Esophagus squamous epithelium (tissue), 5 donors: ENCODE data around the gene TSPAN5. TPM values are rescaled to one million over a fixed set of nuclear protein-coding genes. Genes with fewer than 3 reads are reported as not detected.

Source experiments
- DNase-seq: peaks from one replicate; lab custom pipeline; 2025; lab: John Stamatoyannopoulos, UW
- H3K27ac ChIP-seq, 4 donors: fragments of 200-600 bp; sonication (generic); one replicate each; pipeline ENCODE4 v1.5.1; 2016 to 2019; ENCODE audit warnings: mild to moderate bottlenecking in 1 of 4
- H3K27me3 ChIP-seq, 4 donors: fragments of 200-600 bp; sonication (generic); 1 replicate in 3 of 4; 2 replicates in 1 of 4; pipeline versions ENCODE4 v1.5.1 to v1.6.0; 2017 to 2021; ENCODE audit warnings: antibody characterized with exemption in 1 of 4
- H3K36me3 ChIP-seq, 3 donors: fragments of 200-600 bp; sonication (generic); one replicate each; pipeline ENCODE4 v1.5.1; 2016 to 2019
- H3K4me1 ChIP-seq, 3 donors: fragments of 200-600 bp; sonication (generic); one replicate each; pipeline ENCODE4 v1.5.1; 2017 to 2019
- H3K4me3 ChIP-seq, 4 donors: fragments of 200-600 bp; sonication (generic); 1 replicate in 3 of 4; 2 replicates in 1 of 4; pipeline ENCODE4 v1.5.1; 2016 to 2019; ENCODE audit warnings: mild to moderate bottlenecking in 2 of 4, moderate library complexity in 1 of 4
- H3K9me3 ChIP-seq, 3 donors: fragments of 200-600 bp; sonication (generic); one replicate each; pipeline ENCODE4 v1.5.1; 2016 to 2019
- POLR2A ChIP-seq, 4 donors: fragments of 450-650 bp; IDR thresholded peaks; one replicate each; pipeline ENCODE4 v1.6.1; 2017; ENCODE audit warnings: antibody characterized with exemption in 4 of 4, mild to moderate bottlenecking in 4 of 4, moderate library complexity in 3 of 4
- WGBS, 2 donors: methylation state at CpG; one replicate each; pipeline ENCODE4 v1.1.5; 2018; 5-methylcytosine and 5-hydroxymethylcytosine counted together
- intact Hi-C: fragments of 100-400 bp; cut with DNase I; formaldehyde crosslinking; loops from one replicate; pipeline ENCODE4 v1.15.0; 2022
- total RNA-seq, 4 donors: library from RNA; depleted of rRNA; stranded (reverse); fragments of >200 nt; gene quantifications; one replicate each; pipeline ENCODE4 v1.1.0, GENCODE V29; 2016
- TF ChIP-seq, protein P1 (sequence below), 6 experiments: fragments of 450-650 bp in 4 of 6; fragments of 200-600 bp in 2 of 6; sonication (generic) in 2 of 6; IDR thresholded peaks; one replicate each; pipeline ENCODE4 v1.5.1; 2016 to 2019; ENCODE audit warnings: antibody characterized with exemption in 6 of 6, mild to moderate bottlenecking in 4 of 6, moderate library complexity in 4 of 6
- donor health status: DM: yes; HTN: yes; CAD: no.

TSPAN5 gene
- total RNA-seq, 4 donors from 2014 or later: 10.9 to 19.0 (median 13.9) TPM

DNA sequence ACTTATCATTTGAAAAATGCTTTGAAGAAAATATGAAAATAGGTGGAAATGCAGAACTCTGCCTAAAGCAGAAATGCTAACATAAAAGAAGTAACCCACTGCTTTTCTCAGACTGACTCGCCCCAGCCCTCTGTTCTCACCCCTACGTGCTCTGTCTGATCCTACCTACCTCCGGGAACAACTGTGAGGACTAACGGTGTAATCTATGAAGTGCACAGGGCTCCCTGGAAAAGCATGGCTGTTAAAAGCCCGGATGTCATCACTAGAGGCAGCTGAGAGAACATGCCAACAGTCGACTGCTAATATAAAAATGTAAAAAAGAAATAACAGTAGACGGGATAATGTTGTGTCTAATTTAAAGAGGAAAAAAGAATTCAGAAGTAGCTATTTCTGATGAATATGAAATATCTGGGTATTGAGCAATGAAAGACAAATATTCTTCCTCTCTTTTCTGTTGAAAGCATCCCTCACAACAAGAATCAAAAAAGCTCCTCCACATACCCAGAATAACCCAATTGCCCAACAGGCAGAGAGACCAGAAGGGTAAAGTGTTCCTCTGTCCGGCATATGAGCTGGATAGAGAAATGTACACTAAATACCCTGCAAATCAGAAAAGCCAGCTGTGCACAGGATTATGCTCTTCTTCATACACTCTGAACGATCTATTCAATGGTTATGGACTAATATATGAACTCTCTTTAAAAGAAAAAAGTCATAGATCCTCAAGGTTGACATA lies 130.7 kb downstream of the TSPAN5 start:
- H3K27ac ChIP-seq: no peak overlapping the region
- intact Hi-C loops: no loop called here
- H3K9me3 ChIP-seq: no peaks in the 10 kb centered on the region
- H3K36me3 ChIP-seq: no peaks in the 10 kb centered on the region
- H3K4me3 ChIP-seq: no peak overlapping the region
- no peak for DNase-seq
- H3K27me3 ChIP-seq: no peaks in the 10 kb centered on the region
- peaks cover 0 to 11% (median 2%) of the 10 kb centered on the region in 3 donors for H3K4me1 ChIP-seq
- TF ChIP-seq, protein P1, sequence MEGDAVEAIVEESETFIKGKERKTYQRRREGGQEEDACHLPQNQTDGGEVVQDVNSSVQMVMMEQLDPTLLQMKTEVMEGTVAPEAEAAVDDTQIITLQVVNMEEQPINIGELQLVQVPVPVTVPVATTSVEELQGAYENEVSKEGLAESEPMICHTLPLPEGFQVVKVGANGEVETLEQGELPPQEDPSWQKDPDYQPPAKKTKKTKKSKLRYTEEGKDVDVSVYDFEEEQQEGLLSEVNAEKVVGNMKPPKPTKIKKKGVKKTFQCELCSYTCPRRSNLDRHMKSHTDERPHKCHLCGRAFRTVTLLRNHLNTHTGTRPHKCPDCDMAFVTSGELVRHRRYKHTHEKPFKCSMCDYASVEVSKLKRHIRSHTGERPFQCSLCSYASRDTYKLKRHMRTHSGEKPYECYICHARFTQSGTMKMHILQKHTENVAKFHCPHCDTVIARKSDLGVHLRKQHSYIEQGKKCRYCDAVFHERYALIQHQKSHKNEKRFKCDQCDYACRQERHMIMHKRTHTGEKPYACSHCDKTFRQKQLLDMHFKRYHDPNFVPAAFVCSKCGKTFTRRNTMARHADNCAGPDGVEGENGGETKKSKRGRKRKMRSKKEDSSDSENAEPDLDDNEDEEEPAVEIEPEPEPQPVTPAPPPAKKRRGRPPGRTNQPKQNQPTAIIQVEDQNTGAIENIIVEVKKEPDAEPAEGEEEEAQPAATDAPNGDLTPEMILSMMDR (IDR thresholded peaks at IDR 0.05): no peak
- TF ChIP-seq POLR2A (IDR thresholded peaks at IDR 0.05): no peak
- WGBS, 2 donors: 73 to 75% methylated on average over 9 of the region's 9 CpGs

DNA sequence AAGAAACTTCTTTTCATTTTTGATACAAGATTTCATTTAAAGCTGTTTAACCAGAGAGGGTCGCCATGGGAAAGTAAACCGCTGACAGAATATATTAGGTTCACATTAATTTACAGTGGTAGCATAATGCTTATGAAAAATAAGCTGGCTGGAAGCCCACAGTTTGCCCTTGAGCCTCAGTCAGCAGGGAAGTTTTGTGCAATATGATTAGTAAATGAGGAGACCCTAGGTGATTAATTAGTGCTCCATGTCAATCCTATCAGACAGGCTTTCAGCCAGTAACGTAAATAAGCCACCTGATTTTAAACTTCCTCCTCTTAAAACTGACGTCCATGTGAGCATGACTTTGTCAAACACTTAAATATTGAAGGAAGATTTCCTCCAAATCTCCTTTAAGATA lies 134.2 kb downstream of the TSPAN5 start:
- intact Hi-C loops: no loop called here
- 70 to 74% methylated on average over 4 of the region's 4 CpGs for WGBS, 2 donors
- no peak overlapping the region for H3K27ac ChIP-seq
- TF ChIP-seq, protein P1 (IDR thresholded peaks at IDR 0.05): no peak
- TF ChIP-seq POLR2A (IDR thresholded peaks at IDR 0.05): no peak
- peaks cover 0 to 26% (median 2%) of the 10 kb centered on the region in 3 donors for H3K4me1 ChIP-seq
- no peak overlapping the region for H3K4me3 ChIP-seq
- H3K27me3 ChIP-seq: no peaks in the 10 kb centered on the region
- no peaks in the 10 kb centered on the region for H3K36me3 ChIP-seq
- H3K9me3 ChIP-seq: no peaks in the 10 kb centered on the region
- no peak for DNase-seq

DNA sequence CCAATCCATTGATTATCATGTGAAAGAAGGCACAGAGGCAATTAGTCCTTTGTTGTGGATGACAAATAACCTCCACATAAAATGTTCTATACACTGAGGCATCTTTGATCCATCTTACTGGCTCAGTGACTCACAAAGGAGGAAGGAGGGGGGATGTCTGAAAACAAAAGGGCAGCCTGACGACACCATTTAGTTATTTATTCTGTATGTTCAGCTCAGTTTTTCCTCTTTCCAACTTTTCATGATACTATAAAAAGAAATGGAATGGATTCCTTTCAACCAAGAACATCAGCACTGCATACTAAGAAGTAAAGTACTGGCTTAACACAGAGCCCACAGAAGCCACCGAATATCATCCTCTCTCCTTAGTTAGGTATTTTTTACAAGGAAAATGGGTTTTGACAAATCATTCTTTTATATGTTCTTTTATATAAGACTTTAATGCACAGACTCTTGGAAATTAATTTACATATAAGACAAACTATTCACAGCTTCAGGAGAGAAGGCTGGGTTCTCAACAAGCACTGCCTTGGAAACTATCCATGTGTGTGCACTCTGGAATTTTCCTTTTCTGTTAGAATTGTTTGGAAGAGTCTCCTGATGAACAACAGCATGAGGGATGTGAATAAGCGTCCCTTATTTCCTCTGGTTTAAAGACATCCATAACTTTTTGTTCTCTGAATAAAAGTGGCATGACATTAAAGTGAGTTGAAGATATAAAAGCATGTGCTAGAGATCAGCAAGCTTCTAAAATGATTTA lies 135.6 kb downstream of the TSPAN5 start:
- no peak for DNase-seq
- Histone ChIP-seq H3K27ac (peak overlapping the region in 2 of 4 donors; percentile 1 to 6), H3K4me1 (peaks cover 0 to 35% (median 8%) of the 10 kb centered on the region in 3 donors), H3K9me3 (no peaks in the 10 kb centered on the region), H3K4me3 (no peak overlapping the region), H3K36me3 (no peaks in the 10 kb centered on the region), H3K27me3 (no peaks in the 10 kb centered on the region)
- WGBS, 2 donors: 33 to 35% methylated on average over 3 of the region's 3 CpGs
- intact Hi-C loops: no loop called here
- TF ChIP-seq, protein P1 (IDR thresholded peaks at IDR 0.05): no peak
- TF ChIP-seq POLR2A (IDR thresholded peaks at IDR 0.05): no peak

DNA sequence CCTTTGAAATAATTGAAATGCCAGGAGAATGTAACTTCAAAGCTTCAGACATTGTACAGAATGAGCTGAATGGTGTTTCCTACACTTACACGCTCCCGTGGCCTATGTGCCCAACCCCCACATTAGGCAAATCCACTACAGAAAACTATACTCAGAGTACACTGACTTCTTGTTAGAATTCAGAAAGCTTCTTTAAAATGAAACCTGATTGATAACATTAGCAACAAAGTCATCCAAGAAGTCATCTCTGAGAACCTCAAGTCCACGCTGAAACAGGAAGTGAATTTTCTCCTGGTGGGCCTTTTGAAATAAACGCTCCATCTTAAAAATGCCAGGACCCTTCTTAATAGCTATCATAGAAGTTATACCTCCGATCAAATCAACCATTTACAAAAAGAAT lies 136.3 kb downstream of the TSPAN5 start:
- no peaks in the 10 kb centered on the region for H3K36me3 ChIP-seq
- intact Hi-C loops: no loop called here
- WGBS, 2 donors: 46 to 53% methylated on average over 5 of the region's 5 CpGs

More for the DNA sequence above, 136.3 kb downstream of the TSPAN5 start:
- H3K27me3 ChIP-seq: no peaks in the 10 kb centered on the region
- H3K27ac ChIP-seq: peak overlapping the region in 2 of 4 donors; percentile 1 to 6
- no peaks in the 10 kb centered on the region for H3K9me3 ChIP-seq
- no peak overlapping the region for H3K4me3 ChIP-seq
- peaks cover 0 to 43% (median 11%) of the 10 kb centered on the region in 3 donors for H3K4me1 ChIP-seq
- TF ChIP-seq, protein P1 (IDR thresholded peaks at IDR 0.05): no peak
- no peak for TF ChIP-seq POLR2A (IDR thresholded peaks at IDR 0.05)
- DNase-seq: no peak
